AG08395 (cell line): ENCODE measurements around the gene ARHGDIA.
A peak's percentile ranks its signal among the peaks of the same experiment; 100 is the strongest.
"Not testable (repeated sequence)": the region's sequence is repeated elsewhere in the genome, so short reads cannot be mapped to it uniquely, and the experiment has no call there.

Source experiments
- DNase-seq: peaks from one replicate; pipeline ENCODE4 v3.0.0; 2012; ENCODE audit warnings: mixed read lengths, low spot score

Gene ARHGDIA

GRCh38 chr17:81843713-81844326 lies 27.3 kb downstream of the ARHGDIA start:
- no peak for DNase-seq

GRCh38 chr17:81842725-81843504 lies 28.2 kb downstream of the ARHGDIA start:
- no peak for DNase-seq

- no peak for DNase-seq
Observed at GRCh38 chr17:81842378-81842724, 28.8 kb downstream of the ARHGDIA start.

GRCh38 chr17:81841866-81842265 lies 29.3 kb downstream of the ARHGDIA start:
- no peak for DNase-seq

- DNase-seq, result no peak
Observed at GRCh38 chr17:81840826-81841778, 30.0 kb downstream of the ARHGDIA start.

- not testable (repeated sequence) for DNase-seq
Observed at GRCh38 chr17:81840059-81840458, 31.1 kb downstream of the ARHGDIA start.

- DNase-seq, result no peak
Observed at GRCh38 chr17:81839301-81839700, 31.8 kb downstream of the ARHGDIA start.

- no peak for DNase-seq
Observed at GRCh38 chr17:81838753-81839255, 32.3 kb downstream of the ARHGDIA start.

GRCh38 chr17:81837641-81838040 lies 33.5 kb downstream of the ARHGDIA start:
- peak; percentile 48 for DNase-seq

- DNase-seq, result no peak
Observed at GRCh38 chr17:81834831-81835267, 36.3 kb downstream of the ARHGDIA start, which contains the start of gene PPP1R27. TSS of gene PPP1R27 (minus strand) at chr17:81835050. CDS start at chr17:81834953, 97 bp downstream.

- no peak for DNase-seq
Observed at GRCh38 chr17:81833921-81834830, 37.0 kb downstream of the ARHGDIA start.

- peak; percentile 98 for DNase-seq
Observed at GRCh38 chr17:81833160-81833920, 37.8 kb downstream of the ARHGDIA start, which contains the start of gene MCRIP1. TSS of gene MCRIP1 (minus strand) at chr17:81833291. CDS start at chr17:81824506, 8,785 bp downstream.

- peak; percentile 28 for DNase-seq
Observed at GRCh38 chr17:81832608-81833159, 38.5 kb downstream of the ARHGDIA start.

GRCh38 chr17:81831957-81832607 lies 39.1 kb downstream of the ARHGDIA start:
- peak; percentile 52 for DNase-seq

- DNase-seq, result no peak
Observed at GRCh38 chr17:81831563-81831956, 39.6 kb downstream of the ARHGDIA start.

GRCh38 chr17:81829858-81830257 lies 41.3 kb downstream of the ARHGDIA start:
- no peak for DNase-seq

GRCh38 chr17:81828656-81829055 lies 42.5 kb downstream of the ARHGDIA start:
- DNase-seq, result no peak

GRCh38 chr17:81825841-81826466 lies 45.2 kb downstream of the ARHGDIA start:
- DNase-seq, result no peak

- DNase-seq, result no peak
Observed at GRCh38 chr17:81824595-81824994, 46.5 kb downstream of the ARHGDIA start.
